ENCODE data around the gene CEP43.

CEP43 gene

DNA sequence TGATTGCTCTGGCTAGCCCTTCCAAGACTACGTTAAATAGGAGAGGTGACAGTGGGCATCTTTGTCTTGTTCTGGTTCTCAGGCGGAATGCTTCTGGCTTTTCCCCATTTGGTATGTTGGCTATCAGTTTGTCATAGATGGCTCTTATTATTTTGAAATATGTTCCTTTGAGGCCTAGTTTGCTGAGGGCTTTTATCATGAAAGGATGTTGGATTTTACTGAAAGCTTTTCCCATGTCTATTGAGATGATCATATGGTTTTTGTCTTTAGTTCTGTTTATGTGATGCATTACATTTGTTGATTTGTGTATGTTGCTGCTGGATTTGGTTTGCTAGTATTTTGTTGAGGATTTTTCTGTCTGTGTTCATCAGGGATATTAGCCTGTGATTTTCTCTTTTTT, 32.9 kb upstream of the CEP43 start:
- no peak for DNase-seq (ENCODE audit: low read depth in 2 of 2, low spot score in 1 of 2)

DNA sequence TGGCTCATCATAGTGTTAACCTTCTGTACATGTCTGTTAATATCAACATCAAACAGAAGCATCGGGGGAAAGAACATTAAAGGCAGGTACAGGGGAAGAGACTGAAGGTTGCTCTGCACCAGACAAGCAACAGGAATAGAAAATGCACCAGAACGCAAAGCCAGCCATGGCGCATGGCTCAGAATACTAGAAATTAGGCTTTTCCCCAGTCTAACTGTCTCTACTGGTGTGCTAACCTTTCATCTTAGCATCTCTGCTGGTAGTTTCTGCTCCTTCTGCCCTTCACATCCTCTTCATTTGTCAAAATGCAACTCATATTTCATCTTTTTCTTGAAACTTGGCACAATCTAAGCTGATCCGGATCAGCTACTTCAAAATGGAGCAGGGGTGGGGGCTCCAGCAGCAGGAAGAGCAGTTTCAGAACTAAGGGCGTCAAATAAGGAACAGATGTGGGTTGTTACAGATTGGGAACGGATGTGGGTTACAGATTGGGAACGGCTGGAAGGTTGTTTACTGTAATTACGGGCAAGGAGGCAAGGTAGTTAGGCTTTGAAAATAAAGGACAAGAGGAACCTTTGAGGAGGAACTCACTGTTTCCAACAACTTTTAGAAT, 29.7 kb upstream of the CEP43 start:
- DNase-seq (ENCODE audit: low read depth in 2 of 2, low spot score in 1 of 2) = no peak

- DNase-seq (ENCODE audit: low read depth in 2 of 2, low spot score in 1 of 2) = no peak
Observed at GRCh38 chr6:166970091-166970490, 29.1 kb upstream of the CEP43 start.

DNA sequence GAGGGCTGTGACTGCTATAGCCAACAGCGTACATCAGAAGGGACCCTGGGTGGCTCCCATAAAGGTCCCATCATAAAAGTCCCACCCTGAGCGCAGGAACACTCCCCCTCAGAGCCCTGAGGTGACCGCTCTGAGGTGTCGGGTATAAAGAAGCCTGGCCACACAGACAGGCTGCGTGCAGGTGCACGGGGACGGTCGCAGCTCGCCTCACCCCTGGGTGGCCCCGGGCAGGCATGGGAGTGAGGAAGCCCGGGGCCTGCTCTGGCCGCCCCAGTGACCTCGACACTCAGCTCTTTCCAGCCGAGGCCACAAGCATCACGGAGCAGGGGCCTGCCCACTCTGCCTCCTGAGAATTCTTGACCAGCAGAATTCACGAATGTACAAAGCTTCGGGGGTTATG, 28.4 kb upstream of the CEP43 start:
- no peak for DNase-seq (ENCODE audit: low read depth in 2 of 2, low spot score in 1 of 2)

- DNase-seq (ENCODE audit: low read depth in 2 of 2, low spot score in 1 of 2) = no peak
Observed at GRCh38 chr6:166971271-166971670, 27.9 kb upstream of the CEP43 start.

DNA sequence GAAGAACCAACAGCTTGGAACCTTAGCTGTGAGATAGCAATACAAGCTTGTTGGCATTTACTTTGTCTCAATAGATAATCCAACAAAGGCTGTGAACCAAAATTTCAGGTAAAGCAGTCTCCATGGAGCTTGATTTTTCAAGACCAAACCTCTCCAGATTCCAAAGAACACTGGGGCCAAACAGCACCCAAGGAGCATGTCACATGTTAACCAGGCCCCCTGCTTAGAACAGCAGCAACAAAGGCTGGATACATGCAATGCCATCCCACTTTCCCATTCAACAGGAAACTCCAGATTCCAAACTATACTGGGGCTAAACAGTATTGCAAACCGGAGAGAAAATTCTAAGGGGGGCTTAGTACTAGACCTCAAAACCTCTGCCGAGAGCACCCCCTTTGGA, 27.1 kb upstream of the CEP43 start:
- no peak for DNase-seq (ENCODE audit: low read depth in 2 of 2, low spot score in 1 of 2)

DNA sequence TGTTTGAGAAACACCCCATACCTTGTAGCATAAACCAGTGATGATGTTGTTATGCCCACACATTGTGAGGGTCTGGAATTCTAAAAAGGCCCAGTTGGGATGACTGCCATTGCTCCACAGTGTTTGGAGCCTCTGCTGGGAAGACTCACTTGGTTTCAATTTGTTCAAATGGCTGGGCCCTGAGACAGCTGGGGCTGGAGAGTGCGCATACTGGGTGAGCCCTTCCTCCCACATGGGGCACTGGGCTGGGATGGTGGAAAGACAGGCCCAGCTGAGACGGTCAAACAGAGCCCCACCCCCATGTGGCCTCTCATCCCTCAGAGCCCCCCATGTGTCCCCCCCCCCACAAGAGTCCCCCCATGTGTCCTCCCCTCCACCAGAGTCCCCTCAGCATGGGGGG, 22.6 kb upstream of the CEP43 start:
- no peak for DNase-seq (ENCODE audit: low read depth in 2 of 2, low spot score in 1 of 2)

DNA sequence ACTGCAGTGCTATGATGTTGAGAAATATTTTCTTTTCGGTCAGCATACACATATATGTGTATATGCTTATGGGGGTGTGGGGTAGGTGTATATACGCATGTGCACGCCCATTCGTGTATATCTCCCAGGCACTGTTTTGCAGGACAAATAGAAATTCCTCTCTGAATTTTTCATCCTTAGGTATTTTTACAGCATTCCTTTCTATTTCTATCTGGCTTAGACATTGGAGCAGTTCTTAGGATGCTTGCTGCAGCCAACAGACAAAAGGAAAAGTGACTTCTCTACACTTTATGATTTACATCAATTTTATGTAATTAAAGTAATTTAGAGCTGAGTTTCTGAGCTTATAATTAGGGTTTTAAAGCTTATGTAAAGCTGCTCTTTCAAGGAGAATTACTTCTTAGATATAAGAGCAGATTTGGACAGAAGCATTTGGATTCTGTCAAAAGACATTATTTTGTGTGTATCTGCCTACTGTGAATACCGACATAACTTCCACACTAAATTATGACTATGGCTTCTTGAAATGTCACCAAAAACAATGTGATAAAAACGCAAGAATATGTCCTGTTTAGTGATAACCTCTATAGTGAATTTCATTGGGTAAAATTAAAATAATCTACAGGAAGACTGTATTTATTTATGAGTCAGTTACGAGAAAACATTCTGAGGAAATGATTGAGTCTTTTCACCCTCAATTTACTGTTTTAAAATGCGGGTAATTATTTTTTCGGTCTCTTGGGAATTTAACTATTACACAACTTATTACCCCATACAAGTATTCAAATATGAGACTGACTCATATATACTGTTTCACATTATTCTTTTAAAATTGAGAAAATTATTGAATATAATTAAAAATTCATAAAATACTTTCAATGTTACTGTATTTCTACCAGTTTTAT, 21.3 kb upstream of the CEP43 start:
- DNase-seq (ENCODE audit: low read depth in 2 of 2, low spot score in 1 of 2) = no peak

DNA sequence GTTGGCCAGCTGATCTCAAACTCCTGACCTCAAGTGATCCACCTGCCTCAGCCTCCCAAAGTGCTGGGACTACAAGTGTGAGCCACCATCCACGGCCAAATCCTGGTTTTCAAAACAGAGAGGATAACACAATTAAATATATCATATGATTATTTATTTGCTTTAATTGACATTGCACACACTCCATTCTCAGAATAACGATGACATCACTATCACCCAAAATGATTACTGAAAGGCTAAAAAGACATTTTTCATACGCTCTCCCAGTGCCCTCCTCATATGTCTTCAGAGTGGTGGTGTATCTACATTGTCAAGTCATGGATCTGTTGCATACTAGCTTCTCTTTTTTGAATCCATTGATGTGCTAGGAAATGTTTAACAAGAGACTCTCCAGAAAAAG, 18.5 kb upstream of the CEP43 start:
- no peak for DNase-seq (ENCODE audit: low read depth in 2 of 2, low spot score in 1 of 2)

DNA sequence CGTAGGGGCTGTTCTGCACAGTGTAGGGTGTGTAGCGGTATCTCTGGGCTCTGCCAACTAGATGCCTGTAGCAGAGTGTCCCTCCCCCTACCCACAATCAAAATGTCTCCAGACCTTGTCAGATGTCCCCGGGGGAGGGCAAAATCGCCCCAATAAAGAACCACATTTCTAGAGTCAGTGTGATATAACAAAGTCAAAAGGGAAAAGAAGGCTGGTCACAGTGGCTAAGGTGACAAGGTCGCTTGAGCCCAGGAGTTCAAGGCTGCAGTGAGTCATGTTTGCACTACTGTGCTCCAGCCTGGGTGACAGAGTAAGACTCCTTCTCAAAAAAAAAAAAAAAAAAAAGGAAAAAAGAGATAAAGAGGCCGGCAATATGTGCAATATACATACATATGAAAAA, 11.7 kb upstream of the CEP43 start:
- no peak for DNase-seq (ENCODE audit: low read depth in 2 of 2, low spot score in 1 of 2)

- DNase-seq (ENCODE audit: low read depth in 2 of 2, low spot score in 1 of 2) = no peak
Observed at GRCh38 chr6:166987930-166988329, 11.3 kb upstream of the CEP43 start.

GRCh38 chr6:166988674-166989201, 10.5 kb upstream of the CEP43 start:
- DNase-seq (ENCODE audit: low read depth in 2 of 2, low spot score in 1 of 2) = no peak

- peak in 1 of 2 donors; percentile 19 for DNase-seq (ENCODE audit: low read depth in 2 of 2, low spot score in 1 of 2)
Observed at GRCh38 chr6:166989427-166990032, 9.7 kb upstream of the CEP43 start.

DNA sequence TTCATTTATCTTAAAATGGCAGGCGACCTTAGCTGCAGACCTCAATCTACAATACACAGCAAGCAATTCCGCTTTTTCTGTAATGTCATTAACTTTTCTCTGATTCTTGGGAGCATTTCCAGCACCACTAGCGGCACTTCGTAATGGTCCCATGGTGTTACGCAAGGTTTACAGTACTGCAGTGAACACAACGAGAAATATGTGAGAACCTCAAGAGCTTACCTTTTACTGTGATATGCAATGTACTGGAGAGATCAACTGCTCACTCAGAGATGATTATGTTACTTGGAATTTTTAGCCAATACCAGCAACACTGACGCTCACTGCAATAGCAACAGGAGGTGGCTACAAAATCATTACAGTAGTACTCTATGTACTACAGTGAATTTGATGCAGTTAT, 2.8 kb upstream of the CEP43 start:
- DNase-seq (ENCODE audit: low read depth in 2 of 2, low spot score in 1 of 2) = no peak

- no peak for DNase-seq (ENCODE audit: low read depth in 2 of 2, low spot score in 1 of 2)
Observed at GRCh38 chr6:166997348-166997747, 1.8 kb upstream of the CEP43 start.

GRCh38 chr6:166997768-166998255, 1.4 kb upstream of the CEP43 start:
- DNase-seq (ENCODE audit: low read depth in 2 of 2, low spot score in 1 of 2) = no peak

GRCh38 chr6:166998256-166999144, 697 bp upstream of the CEP43 start:
- no peak for DNase-seq (ENCODE audit: low read depth in 2 of 2, low spot score in 1 of 2)

DNA sequence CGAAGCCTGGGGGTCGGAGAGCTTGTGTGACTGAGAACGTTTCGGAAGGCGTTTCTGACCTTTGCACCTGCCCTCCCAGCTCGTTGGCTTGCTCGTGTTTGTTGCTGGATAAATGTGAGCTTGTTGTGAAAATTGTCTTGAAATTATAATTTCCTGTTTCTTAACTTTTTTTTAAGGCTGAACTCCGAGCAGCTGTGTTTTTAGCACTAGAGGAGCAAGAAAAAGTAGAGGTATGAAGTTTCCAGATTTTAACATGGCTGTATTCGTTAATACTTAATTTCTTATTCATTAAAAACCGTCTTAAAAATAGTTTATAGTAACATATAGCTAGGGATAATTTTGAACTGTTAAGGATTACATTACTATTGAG, 672 bp downstream of the CEP43 start:
- DNase-seq (ENCODE audit: low read depth in 2 of 2, low spot score in 1 of 2) = no peak

DNA sequence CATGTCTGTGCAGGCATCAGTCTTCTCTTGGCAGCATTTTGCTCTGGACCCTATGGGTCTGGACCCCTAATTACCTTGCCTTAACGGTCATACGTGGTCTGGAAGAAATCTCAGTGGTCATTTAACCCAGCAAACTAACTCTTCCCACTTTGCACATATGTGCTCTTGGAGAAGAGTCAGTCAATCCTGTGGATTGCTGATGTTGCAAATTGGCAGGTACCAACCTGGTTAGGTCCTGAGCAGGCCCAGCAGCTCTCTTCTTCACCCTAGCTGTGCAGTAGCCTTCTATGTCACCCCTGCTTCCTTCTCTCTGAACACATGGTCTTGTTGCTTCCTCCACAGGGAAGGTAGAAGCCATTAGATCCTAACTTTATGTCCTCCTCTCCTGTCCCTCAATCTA, 1.6 kb downstream of the CEP43 start:
- no peak for DNase-seq (ENCODE audit: low read depth in 2 of 2, low spot score in 1 of 2)

DNA sequence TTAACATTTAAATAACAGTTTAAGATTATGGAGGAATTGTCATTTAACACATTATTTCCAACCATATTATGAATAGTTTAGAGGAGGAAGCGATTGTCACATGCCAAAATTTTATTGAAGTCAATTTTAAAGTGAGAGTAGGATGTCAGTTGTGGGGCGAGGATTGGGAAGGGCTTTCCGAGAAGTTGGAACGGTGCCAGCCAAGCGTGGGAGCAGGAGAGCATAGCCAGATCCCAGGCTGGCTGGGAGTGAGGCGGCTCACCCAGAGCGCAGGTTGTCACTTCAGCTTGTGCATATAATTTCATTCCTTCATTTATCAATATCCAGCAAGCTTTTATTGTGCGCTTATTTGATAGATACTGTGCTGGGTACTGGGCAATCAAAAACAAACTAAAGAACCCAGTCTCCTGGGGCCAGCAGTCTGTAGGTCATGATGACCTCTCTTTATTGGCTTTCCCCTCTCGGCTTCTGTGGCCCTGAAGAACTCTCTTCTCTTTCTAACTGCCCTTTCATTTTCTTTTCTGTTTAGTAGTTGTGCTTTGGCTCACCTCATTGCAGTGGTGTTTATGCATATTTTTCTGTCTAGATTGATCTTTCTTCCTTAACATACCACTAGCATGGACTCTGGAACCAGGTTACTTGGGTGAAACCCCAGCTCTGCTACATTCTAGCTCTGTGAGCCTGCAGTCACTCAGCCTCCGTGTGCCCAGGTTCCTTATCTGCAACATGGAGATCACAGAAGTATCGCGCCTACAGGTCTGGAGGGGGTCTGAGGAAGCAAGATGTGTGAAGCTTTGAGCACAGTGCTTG, 6.4 kb downstream of the CEP43 start:
- DNase-seq (ENCODE audit: low read depth in 2 of 2, low spot score in 1 of 2) = no peak
